ENCODE data around the gene NCAPG2.

DNA sequence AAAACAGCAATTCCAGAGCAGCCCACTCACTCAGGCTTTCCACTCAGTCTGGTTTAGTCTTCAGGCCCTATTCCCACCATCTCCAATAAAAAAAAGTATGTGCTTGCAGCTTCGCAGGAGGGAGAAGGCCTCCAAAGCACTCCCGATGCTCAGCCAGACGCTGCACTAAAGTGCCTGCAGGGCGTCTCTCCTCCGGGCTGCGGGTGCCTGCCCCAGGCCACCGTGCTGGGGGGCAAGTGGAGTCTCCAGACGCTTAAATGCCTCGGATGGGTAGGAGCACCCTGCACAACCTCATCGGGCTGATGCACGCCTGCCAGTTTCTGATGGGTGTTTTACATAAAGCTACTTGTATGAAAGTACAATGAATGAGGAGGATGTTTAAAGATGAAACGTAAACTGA lies 31.3 kb upstream of the NCAPG2 start:
- TF ChIP-seq, protein P1, sequence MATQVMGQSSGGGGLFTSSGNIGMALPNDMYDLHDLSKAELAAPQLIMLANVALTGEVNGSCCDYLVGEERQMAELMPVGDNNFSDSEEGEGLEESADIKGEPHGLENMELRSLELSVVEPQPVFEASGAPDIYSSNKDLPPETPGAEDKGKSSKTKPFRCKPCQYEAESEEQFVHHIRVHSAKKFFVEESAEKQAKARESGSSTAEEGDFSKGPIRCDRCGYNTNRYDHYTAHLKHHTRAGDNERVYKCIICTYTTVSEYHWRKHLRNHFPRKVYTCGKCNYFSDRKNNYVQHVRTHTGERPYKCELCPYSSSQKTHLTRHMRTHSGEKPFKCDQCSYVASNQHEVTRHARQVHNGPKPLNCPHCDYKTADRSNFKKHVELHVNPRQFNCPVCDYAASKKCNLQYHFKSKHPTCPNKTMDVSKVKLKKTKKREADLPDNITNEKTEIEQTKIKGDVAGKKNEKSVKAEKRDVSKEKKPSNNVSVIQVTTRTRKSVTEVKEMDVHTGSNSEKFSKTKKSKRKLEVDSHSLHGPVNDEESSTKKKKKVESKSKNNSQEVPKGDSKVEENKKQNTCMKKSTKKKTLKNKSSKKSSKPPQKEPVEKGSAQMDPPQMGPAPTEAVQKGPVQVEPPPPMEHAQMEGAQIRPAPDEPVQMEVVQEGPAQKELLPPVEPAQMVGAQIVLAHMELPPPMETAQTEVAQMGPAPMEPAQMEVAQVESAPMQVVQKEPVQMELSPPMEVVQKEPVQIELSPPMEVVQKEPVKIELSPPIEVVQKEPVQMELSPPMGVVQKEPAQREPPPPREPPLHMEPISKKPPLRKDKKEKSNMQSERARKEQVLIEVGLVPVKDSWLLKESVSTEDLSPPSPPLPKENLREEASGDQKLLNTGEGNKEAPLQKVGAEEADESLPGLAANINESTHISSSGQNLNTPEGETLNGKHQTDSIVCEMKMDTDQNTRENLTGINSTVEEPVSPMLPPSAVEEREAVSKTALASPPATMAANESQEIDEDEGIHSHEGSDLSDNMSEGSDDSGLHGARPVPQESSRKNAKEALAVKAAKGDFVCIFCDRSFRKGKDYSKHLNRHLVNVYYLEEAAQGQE (IDR thresholded peaks at IDR 0.05; ENCODE audit: unreplicated experiment) = no peak
- no peak for TF ChIP-seq POLR2AphosphoS5 (IDR thresholded peaks at IDR 0.05; ENCODE audit: low read depth)
- TF ChIP-seq, protein P2, sequence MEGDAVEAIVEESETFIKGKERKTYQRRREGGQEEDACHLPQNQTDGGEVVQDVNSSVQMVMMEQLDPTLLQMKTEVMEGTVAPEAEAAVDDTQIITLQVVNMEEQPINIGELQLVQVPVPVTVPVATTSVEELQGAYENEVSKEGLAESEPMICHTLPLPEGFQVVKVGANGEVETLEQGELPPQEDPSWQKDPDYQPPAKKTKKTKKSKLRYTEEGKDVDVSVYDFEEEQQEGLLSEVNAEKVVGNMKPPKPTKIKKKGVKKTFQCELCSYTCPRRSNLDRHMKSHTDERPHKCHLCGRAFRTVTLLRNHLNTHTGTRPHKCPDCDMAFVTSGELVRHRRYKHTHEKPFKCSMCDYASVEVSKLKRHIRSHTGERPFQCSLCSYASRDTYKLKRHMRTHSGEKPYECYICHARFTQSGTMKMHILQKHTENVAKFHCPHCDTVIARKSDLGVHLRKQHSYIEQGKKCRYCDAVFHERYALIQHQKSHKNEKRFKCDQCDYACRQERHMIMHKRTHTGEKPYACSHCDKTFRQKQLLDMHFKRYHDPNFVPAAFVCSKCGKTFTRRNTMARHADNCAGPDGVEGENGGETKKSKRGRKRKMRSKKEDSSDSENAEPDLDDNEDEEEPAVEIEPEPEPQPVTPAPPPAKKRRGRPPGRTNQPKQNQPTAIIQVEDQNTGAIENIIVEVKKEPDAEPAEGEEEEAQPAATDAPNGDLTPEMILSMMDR (conservative IDR thresholded peaks at IDR 0.05; ENCODE audit: low read depth in 2 of 2) = no peak
- no peak for TF ChIP-seq EZH2 (IDR thresholded peaks at IDR 0.05; ENCODE audit: low read depth, unreplicated experiment)

Measured in GM23338 (cell line).